GM12801 (cell line): ENCODE measurements around the gene PDZD2.

Experiments
- CTCF ChIP-seq: IDR thresholded peaks from one replicate; pipeline ENCODE4 v1.5.1; 2011; ENCODE audit warnings: control low read depth; ENCODE audit not compliant: insufficient read length; ENCODE audit errors: extremely low read depth

Gene PDZD2

DNA sequence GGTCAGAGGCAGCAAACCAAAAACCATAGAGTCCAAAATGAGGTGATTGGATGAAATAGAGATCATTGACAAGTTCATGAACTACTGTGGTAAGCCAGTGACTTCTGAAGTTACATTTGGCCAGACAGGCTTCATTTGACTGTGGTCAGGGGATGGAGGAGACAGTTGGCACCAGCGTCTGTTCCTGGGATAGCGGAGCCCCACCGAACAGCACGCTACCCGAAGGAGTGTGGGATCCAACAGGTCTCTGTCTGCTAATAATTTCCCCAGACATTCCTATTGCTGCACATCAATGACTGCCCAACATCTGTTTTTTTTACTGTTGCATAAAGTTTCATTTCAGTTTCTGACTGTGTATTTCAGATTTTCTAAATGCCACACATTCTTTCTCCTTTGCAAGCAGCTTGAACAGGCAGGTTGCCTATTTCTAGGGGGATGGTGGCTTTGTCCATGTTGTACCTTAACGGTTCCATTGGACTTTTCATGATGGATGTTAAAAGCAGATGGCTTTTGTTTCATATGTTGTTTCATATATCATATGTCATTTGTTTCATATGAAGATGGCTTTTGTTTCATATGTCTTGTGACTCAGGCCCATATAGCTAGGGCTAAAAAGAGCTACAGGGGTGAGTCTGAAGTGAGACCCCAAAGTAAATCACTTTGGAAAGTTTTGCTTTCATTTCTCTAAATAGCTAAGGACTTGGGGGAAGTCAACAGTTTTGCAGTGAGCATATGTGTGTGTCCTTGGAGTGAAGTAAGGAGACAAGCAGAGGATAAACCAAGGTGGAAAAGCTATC, 354.4 kb downstream of the PDZD2 start:
- TF ChIP-seq CTCF, result no peak

DNA sequence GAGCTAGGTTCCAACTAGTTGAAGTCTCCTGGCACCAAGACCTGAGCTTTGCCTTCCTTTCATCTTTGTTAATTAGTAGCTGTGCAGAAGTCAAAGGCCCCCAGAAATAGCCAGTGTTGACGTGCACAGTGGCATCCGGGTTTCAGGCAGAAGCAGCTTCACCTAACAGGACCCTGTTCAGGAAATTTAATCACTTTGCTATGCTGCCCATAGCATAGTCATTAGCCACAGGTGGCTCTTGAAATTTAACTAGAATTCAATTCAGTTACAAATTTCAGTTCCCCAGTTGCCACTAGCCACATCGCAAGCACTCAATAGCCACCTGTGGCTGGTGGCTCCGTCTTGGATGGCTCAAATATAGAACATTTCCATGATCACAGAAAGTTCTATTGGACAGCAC, 356.1 kb downstream of the PDZD2 start:
- TF ChIP-seq CTCF, result no peak

DNA sequence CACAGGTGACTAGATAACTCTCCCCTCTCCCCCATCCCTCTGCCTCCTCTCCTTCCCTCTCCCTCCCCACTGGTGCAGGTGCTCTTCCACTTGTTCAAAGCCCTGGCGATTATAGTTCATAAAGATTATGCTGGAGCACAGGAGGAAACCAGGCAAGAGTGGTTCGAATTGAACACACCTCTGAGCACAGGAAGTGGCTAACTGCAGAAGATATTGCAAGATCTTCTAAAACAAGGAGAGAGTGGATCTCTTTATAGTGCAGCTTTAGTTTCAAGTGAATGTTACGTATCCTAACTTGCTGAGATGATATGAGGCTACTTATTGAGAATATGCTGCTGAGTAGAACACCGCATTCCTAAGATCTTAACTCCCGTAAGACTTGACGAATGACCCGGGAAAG, 356.8 kb downstream of the PDZD2 start:
- TF ChIP-seq CTCF, result no peak

GRCh38 chr5:31996909-31997308, 358.0 kb downstream of the PDZD2 start:
- no peak for TF ChIP-seq CTCF

GRCh38 chr5:31999470-31999869, 360.5 kb downstream of the PDZD2 start:
- TF ChIP-seq CTCF, result no peak

GRCh38 chr5:32000731-32001130, 361.8 kb downstream of the PDZD2 start:
- no peak for TF ChIP-seq CTCF

DNA sequence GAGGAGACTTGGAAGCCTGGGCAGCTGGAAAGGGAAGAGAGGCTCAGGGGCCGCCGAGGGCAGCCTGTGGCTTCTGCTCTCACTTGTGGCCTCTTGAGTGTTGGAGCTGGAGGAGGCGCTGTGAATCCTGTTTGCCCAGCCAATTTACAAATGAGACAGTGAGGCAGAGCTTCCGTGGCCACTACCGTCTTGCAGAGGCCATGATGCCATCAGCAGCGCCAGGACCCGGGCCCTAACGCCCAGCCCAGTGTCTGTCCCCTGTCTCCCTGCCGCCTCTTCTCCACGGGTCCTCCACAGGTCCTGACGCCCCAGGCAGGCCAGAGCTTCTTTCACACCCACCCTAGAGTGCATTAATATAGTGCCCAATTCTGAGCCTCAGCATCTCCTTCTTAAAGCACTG, 362.4 kb downstream of the PDZD2 start:
- no peak for TF ChIP-seq CTCF
